Retinal pigment epithelial cell (primary cell): Measurements from ENCODE around the gene PRDM1.

Experiments
- DNase-seq: peaks from one replicate; pipeline ENCODE4 v3.0.0-alpha.2; 2010; ENCODE audit warnings: low read depth
- H3K4me3 ChIP-seq: 2 replicates; pipeline ENCODE4 v1.5.1; 2011; ENCODE audit warnings: mild to moderate bottlenecking, low read length, control low read depth, moderate library complexity
- CTCF ChIP-seq: conservative IDR thresholded peaks from 2 replicates; pipeline ENCODE4 v1.5.1; 2011; ENCODE audit warnings: low read depth, low read length, control low read depth, inconsistent platforms

PRDM1 gene

DNA sequence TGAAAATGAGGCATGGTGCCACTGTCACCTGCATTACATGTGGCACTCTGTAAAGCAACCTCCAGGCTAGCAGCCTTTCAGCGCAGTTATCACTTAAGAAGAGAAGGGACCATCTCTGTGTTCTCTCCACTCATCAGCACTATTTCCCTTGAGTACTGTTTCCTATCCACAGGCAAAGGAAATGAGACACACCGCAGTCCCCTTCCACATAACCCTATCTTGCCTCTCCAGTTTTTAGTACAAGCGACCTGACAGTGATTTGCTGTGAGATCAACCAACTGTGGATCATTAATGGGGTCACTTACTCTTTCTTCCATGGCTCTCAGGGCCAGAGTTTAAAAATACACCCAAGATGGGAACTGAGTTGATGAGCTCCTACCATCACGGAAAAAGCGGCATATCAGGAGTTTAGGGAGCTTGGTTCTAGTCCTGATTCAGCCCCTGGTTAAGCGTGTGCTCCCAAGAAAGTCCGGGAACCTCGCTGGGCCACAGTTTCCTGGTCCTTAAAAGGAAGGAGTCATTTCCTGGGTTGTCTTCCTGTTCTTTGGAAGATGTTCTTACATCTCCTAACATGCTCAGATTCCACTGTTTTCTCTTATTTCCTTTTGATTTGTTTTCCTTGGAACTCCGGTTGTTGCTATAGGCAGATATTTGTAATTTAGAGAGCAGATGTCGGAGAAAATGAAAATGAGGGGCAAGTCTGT, 27.3 kb downstream of the PRDM1 start:
- DNase-seq, result no peak
- no peak for TF ChIP-seq CTCF

GRCh38 chr6:106114492-106114891, 28.4 kb downstream of the PRDM1 start:
- H3K4me3 ChIP-seq, result no peak overlapping the region
- DNase-seq, result no peak
- TF ChIP-seq CTCF, result no peak

More for the DNA sequence above, 27.3 kb downstream of the PRDM1 start:
- H3K4me3 ChIP-seq, result no peak overlapping the region

GRCh38 chr6:106115286-106115685, 29.1 kb downstream of the PRDM1 start:
- no peak overlapping the region for H3K4me3 ChIP-seq
- TF ChIP-seq CTCF, result no peak
- DNase-seq, result no peak

DNA sequence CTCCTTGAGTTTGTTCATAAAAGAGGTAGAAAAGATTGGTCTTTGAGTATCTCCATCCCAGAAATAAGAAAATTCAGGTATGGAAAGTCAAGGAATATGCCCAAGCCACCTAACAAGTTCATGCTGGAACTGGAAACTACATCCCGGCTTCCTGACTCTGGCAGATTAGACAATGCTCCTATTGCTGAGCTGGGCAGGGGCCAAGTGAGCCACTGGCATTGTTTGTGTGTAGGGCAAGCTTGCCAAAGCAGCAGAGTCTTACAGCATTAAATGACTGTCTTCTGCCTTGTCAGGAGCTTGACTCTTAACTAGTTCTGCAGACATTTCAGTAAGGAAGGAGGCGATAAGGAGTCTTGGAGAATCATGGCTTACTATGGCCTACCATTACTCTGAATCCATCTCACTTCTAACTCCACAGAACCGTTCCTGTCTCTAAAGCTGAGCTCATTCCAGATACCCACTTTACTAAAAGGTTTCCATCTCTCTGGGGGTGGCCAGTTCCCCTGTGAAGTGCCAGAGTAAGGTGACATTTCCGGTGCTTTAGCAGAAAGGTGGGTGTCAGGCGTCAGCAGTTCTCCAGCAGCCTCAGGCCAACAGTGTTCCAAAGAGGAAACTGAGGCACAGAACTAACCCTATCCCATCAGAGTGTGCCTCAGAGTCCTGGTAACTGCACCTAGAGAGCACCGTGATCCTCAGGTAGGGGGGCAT, 30.1 kb downstream of the PRDM1 start:
- TF ChIP-seq CTCF, result no peak
- DNase-seq, result no peak
- H3K4me3 ChIP-seq, result no peak overlapping the region

- no peak for TF ChIP-seq CTCF
- no peak for DNase-seq
- no peak overlapping the region for H3K4me3 ChIP-seq
Observed at GRCh38 chr6:106117579-106117978, 31.4 kb downstream of the PRDM1 start.

DNA sequence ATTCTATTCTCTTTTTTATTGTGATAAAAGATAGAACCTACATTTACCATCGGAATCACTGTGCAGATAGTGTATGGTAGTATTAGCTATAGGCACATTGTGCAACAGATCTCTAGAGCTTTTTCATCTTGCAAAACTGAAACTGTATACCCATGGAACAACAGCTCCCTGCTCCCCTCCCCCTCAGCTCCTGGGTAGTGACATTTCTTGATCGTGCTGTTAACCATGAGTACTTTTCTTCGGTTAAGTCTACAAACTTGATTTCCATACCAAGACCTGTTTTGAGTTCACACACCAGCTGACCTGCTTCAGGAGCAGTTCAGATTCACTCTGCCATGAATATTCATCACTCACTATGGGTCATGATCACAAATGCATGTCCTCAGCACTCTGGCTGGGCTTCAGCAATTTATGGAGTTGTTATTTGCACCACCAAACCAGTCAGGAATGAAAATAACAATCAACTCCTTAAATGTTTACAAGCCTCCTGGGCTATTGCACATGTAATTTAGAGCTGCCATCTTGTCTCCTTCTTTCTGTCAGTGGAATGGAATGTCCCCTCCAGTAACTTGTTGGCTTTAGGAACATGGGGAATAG, 32.8 kb downstream of the PRDM1 start:
- no peak for TF ChIP-seq CTCF
- no peak overlapping the region for H3K4me3 ChIP-seq
- DNase-seq, result no peak
